ENCODE measurements around the gene GDI1. TPM values are rescaled to one million over a fixed set of nuclear protein-coding genes. Genes with fewer than 3 reads are reported as not detected.

The GDI1 gene
- total and polyA plus RNA-seq, 9 donors: 72.8 to 188 (median 116) TPM

GRCh38 chrX:154430916-154431315, 6.0 kb upstream of the GDI1 start:
- Histone ChIP-seq H3K9me3 (no peaks in the 10 kb centered on the region), H3K36me3 (no peaks in the 10 kb centered on the region), H3K27ac (no peak overlapping the region), H3K4me1 (ENCODE audit: insufficient read depth) (no peaks in the 10 kb centered on the region), H3K4me3 (no peak overlapping the region), H3K27me3 (no peaks in the 10 kb centered on the region)
- no peak for DNase-seq
- 66 to 70% (median 69%) methylated on average over 7 of the region's 7 CpGs for WGBS, 3 donors
- TF ChIP-seq CTCF (IDR thresholded peaks at IDR 0.05): no peak
- no peak for TF ChIP-seq POLR2A (IDR thresholded peaks at IDR 0.05)
- TF ChIP-seq EP300 (IDR thresholded peaks at IDR 0.05): no peak
- intact Hi-C loops (cut with DNase I): no loop called here

DNA sequence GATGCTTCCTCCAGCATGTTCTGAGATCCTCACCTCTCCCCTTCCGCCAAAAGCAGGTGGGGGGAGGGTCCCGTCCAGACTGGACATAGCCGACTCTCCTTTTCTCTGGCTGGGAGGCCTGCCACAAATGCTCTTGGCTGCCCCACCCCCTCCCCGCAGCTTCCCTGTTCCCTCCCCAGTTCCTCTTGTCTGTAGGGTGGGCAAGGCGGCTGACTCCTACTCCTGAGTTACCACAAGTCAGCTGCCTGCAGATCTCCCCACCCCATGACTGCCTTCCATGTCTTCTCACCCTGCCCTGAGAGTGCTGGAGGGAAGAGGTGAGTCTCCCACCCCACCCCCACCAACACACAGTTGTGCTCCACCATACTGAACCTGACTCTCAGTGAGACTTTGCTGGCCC, 5.6 kb upstream of the GDI1 start:
- TF ChIP-seq CTCF (IDR thresholded peaks at IDR 0.05): no peak
- no peak for TF ChIP-seq POLR2A (IDR thresholded peaks at IDR 0.05)
- no peak for TF ChIP-seq EP300 (IDR thresholded peaks at IDR 0.05)
- H3K4me1 ChIP-seq (ENCODE audit: insufficient read depth): no peaks in the 10 kb centered on the region
- no peaks in the 10 kb centered on the region for H3K27me3 ChIP-seq
- no peaks in the 10 kb centered on the region for H3K9me3 ChIP-seq
- H3K4me3 ChIP-seq: no peak overlapping the region
- no peaks in the 10 kb centered on the region for H3K36me3 ChIP-seq
- DNase-seq: no peak
- intact Hi-C loops (cut with DNase I): no loop called here
- 72 to 74% (median 72%) methylated on average over 5 of the region's 5 CpGs for WGBS, 3 donors
- H3K27ac ChIP-seq: no peak overlapping the region

- no peak for DNase-seq
- no peak for TF ChIP-seq CTCF (IDR thresholded peaks at IDR 0.05)
- no peak for TF ChIP-seq EP300 (IDR thresholded peaks at IDR 0.05)
- no peak for TF ChIP-seq POLR2A (IDR thresholded peaks at IDR 0.05)
- Histone ChIP-seq H3K4me1 (ENCODE audit: insufficient read depth) (no peaks in the 10 kb centered on the region), H3K27ac (no peak overlapping the region), H3K9me3 (no peaks in the 10 kb centered on the region), H3K4me3 (no peak overlapping the region), H3K36me3 (no peaks in the 10 kb centered on the region), H3K27me3 (no peaks in the 10 kb centered on the region)
- WGBS, 3 donors: 77 to 84% (median 82%) methylated on average over 8 of the region's 8 CpGs
- intact Hi-C loops (cut with DNase I): no loop called here
These were observed 4.7 kb upstream of the GDI1 start for GRCh38 chrX:154432210-154432609.

- Histone ChIP-seq H3K4me1 (ENCODE audit: insufficient read depth) (peaks cover 6% of the 10 kb centered on the region), H3K36me3 (no peaks in the 10 kb centered on the region), H3K4me3 (no peak overlapping the region), H3K27ac (no peak overlapping the region), H3K9me3 (no peaks in the 10 kb centered on the region), H3K27me3 (no peaks in the 10 kb centered on the region)
- DNase-seq: no peak
- intact Hi-C loops (cut with DNase I): no loop called here
- TF ChIP-seq POLR2A (IDR thresholded peaks at IDR 0.05): no peak
- TF ChIP-seq CTCF (IDR thresholded peaks at IDR 0.05): no peak
- TF ChIP-seq EP300 (IDR thresholded peaks at IDR 0.05): no peak
- 78 to 86% (median 80%) methylated on average over 7 of the region's 7 CpGs for WGBS, 3 donors
These were observed 3.3 kb upstream of the GDI1 start for GRCh38 chrX:154433605-154434004.
